HepG2 (cell line): ENCODE results near the gene TRPV5. TPM values are rescaled to one million over a fixed set of nuclear protein-coding genes. Genes with fewer than 3 reads are reported as not detected.

Experiments
- ATAC-seq: fragments of 200-7000 bp; cut with Tn5 transposase; 3 replicates; pipeline ENCODE4 v1.9.1; 2020; ENCODE audit warnings: mild to moderate bottlenecking, moderate library complexity
- BruUV-seq: library from RNA; stranded (reverse); fragments of 400-500 nt; replicated peaks from 2 replicates; lab custom pipeline; 2021; lab: Mats Ljungman, UMichigan
- CTCF ChIA-PET: fragments of 300-600 bp; formaldehyde crosslinking; extraction: SDS; loops from one replicate; lab custom pipeline; 2021; ENCODE audit warnings: low total read pairs, inconsistent platforms, low intra/inter-chr PET ratio; lab: Yijun Ruan, JAX
- POLR2A ChIA-PET: fragments of 350-600 bp; sonication (Branson Sonifier 250); formaldehyde crosslinking; loops from one replicate; lab custom pipeline; 2020; ENCODE audit warnings: antibody characterized with exemption, inconsistent platforms; lab: Yijun Ruan, JAX
- DNase-seq: peaks from one replicate; pipeline ENCODE4 v3.0.0-alpha.2; 2015; ENCODE audit warnings: low spot score
- FAIRE-seq: peaks from 3 replicates; lab custom pipeline; 2011; peaks lifted over from hg19 to GRCh38; lab: Jason Lieb, UNC
- H2AFZ ChIP-seq: one replicate; pipeline ENCODE4 v1.6.1; 2011; ENCODE audit warnings: low read length, inconsistent platforms
- H3K27ac ChIP-seq: fragments of 300-600 bp; 3 replicates; pipeline ENCODE4 v1.8.0; 2011; ENCODE audit warnings: mixed run types, mild to moderate bottlenecking, mixed read lengths, low read length, inconsistent platforms; ENCODE audit not compliant: insufficient read depth; ENCODE audit errors: extremely low read length
- H3K27me3 ChIP-seq, 2 experiments: fragments of 200-600 bp in 1 of 2; 2 replicates in 1 of 2; 3 replicates in 1 of 2; pipeline versions ENCODE4 v1.6.0 to v1.8.0; 2011; ENCODE audit warnings: low read length in 2 of 2, mild to moderate bottlenecking in 2 of 2, moderate library complexity in 2 of 2, inconsistent platforms in 1 of 2; ENCODE audit not compliant: insufficient read depth in 2 of 2, control insufficient read depth in 1 of 2
- H3K36me3 ChIP-seq, 2 experiments: fragments of 200-600 bp in 1 of 2; replicated peaks in 1 of 2; 2 replicates in 1 of 2; 3 replicates in 1 of 2; pipeline versions ENCODE4 v1.5.1 to v1.8.0; 2011; ENCODE audit warnings: low read length in 2 of 2, inconsistent platforms in 1 of 2; ENCODE audit not compliant: insufficient read depth in 2 of 2, control insufficient read depth in 1 of 2
- H3K4me1 ChIP-seq: 2 replicates; pipeline ENCODE4 v1.5.1; 2012; ENCODE audit warnings: low read length, inconsistent platforms; ENCODE audit not compliant: insufficient read depth
- H3K4me2 ChIP-seq: 2 replicates; pipeline ENCODE4 v1.6.0; 2011; ENCODE audit warnings: low read depth, low read length, inconsistent platforms
- H3K4me3 ChIP-seq, 3 experiments: fragments of 200-600 bp in 1 of 3; sonication (generic), shearing (Covaris generic) in 1 of 3; replicated peaks in 1 of 3; 2 replicates each; pipeline ENCODE4 v1.5.1; 2011 to 2016; ENCODE audit warnings: low read length in 3 of 3, inconsistent platforms in 2 of 3, low read depth in 2 of 3, mild to moderate bottlenecking in 2 of 3, control low read depth in 1 of 3, mixed read lengths in 1 of 3; ENCODE audit not compliant: insufficient read depth in 1 of 3
- H3K79me2 ChIP-seq: one replicate; pipeline ENCODE4 v1.6.1; 2011; ENCODE audit warnings: low read length, inconsistent platforms; ENCODE audit not compliant: insufficient read depth
- H3K9ac ChIP-seq: 2 replicates; pipeline ENCODE4 v1.6.0; 2011; ENCODE audit warnings: mild to moderate bottlenecking, low read depth, low read length, inconsistent platforms; ENCODE audit not compliant: insufficient read depth
- H3K9me3 ChIP-seq: 2 replicates; pipeline ENCODE4 v1.5.1; 2012; ENCODE audit warnings: mild to moderate bottlenecking, low read length
- H4K20me1 ChIP-seq: 2 replicates; pipeline ENCODE4 v1.6.0; 2011; ENCODE audit warnings: inconsistent platforms, mild to moderate bottlenecking, low read length, moderate library complexity; ENCODE audit not compliant: insufficient read depth
- ERF ChIP-seq: IDR thresholded peaks from 2 replicates; pipeline ENCODE4 v1.6.1; 2018; ENCODE audit warnings: missing biosample characterization, missing genetic modification reagents
- HNF4G ChIP-seq, 2 experiments: sonication (generic) in 1 of 2; formaldehyde crosslinking in 1 of 2; IDR thresholded peaks; 2 replicates each; pipeline versions ENCODE4 v1.4.0 to v1.6.1; 2011 to 2020; ENCODE audit warnings: borderline replicate concordance in 2 of 2, low read depth in 2 of 2, mild to moderate bottlenecking in 2 of 2, low read length in 1 of 2, missing genetic modification reagents in 1 of 2, moderate library complexity in 1 of 2
- NR2F6 ChIP-seq, 2 experiments: IDR thresholded peaks; 2 replicates each; pipeline ENCODE4 v1.6.1; 2016; ENCODE audit warnings: antibody characterized with exemption in 1 of 2, mild to moderate bottlenecking in 1 of 2
- POLR2AphosphoS2 ChIP-seq: IDR thresholded peaks from 2 replicates; pipeline ENCODE4 v1.6.1; 2011; ENCODE audit warnings: low read depth, low read length, improper control_type of control experiment
- TAF15 ChIP-seq: fragments of 200-400 bp; formaldehyde crosslinking; IDR thresholded peaks from one replicate; pipeline ENCODE4 v1.6.1; 2018; ENCODE audit warnings: mild to moderate bottlenecking, low read depth, low read length; ENCODE audit not compliant: poor library complexity, severe bottlenecking
- TFE3 ChIP-seq: IDR thresholded peaks from 2 replicates; pipeline ENCODE4 v1.6.1; 2016
- ZFP36L2 ChIP-seq: sonication (generic); formaldehyde crosslinking; IDR thresholded peaks from 2 replicates; pipeline ENCODE4 v1.4.0; 2020; ENCODE audit warnings: missing genetic modification reagents
- ZNF570 ChIP-seq: sonication (generic); formaldehyde crosslinking; IDR thresholded peaks from 2 replicates; pipeline ENCODE4 v1.4.0; 2020; ENCODE audit warnings: mild to moderate bottlenecking, missing genetic modification reagents, borderline replicate concordance
- WGBS: methylation state at CpG from one replicate; pipeline ENCODE4 v1.1.6; 2017; ENCODE audit warnings: low lambda C conversion rate; 5-methylcytosine and 5-hydroxymethylcytosine counted together
- in situ Hi-C: cut with HindIII; loops from 2 replicates; pipeline ENCODE4 v1.10.0; 2017; ENCODE audit warnings: low pct_unique_long_range_greater_than_20kb; ENCODE audit not compliant: extremely low pct_ligation_motif_present
- intact Hi-C: fragments of 100-400 bp; cut with micrococcal nuclease; formaldehyde crosslinking; loops from one replicate; pipeline ENCODE4 v1.10.0; 2022; ENCODE audit not compliant: unreplicated experiment
- polyA plus RNA-seq, 8 experiments: library from polyadenylated mRNA; depleted of rRNA in 3 of 8; stranded (reverse) in 7 of 8; unstranded in 1 of 8; fragments of >200 nt; fragmentation: Illumina TruSeq in 4 of 8; extraction: Trizol in 4 of 8; gene quantifications; 2 replicates each; pipeline versions ENCODE4 v1.2.1 to v1.2.3, GENCODE V29; 2011 to 2016; ENCODE audit warnings: low read depth in 4 of 8, missing spikeins in 1 of 8, mixed read lengths in 1 of 8; ENCODE audit not compliant: insufficient read depth in 1 of 8
- total RNA-seq, 5 experiments: library from RNA; depleted of rRNA; stranded (reverse); fragments of >200 nt; fragmentation: Illumina TruSeq; extraction: Trizol; gene quantifications; 2 replicates each; pipeline ENCODE4 v1.2.3, GENCODE V29; 2016; ENCODE audit warnings: low read depth in 1 of 5

The TRPV5 gene
- total and polyA plus RNA-seq, 2 of the 13 experiments (the other 11 are each of a cell fraction or from before 2014, with no cell fraction given) = not detected

- CTCF ChIA-PET = no interaction called here
- BruUV-seq = no TSS peak
Observed at GRCh38 chr7:142918901-142919300, 14.6 kb downstream of the TRPV5 start.

GRCh38 chr7:142917447-142917846 is 16.1 kb downstream of the TRPV5 start:
- Histone ChIP-seq H3K4me2 (no peak overlapping the region), H3K9me3 (no peaks in the 10 kb centered on the region), H3K36me3 (no peaks in the 10 kb centered on the region), H3K27ac (no peak overlapping the region), H3K79me2 (no peaks in the 10 kb centered on the region), H3K4me1 (no peaks in the 10 kb centered on the region), H3K27me3 (no peaks in the 10 kb centered on the region), H2AFZ (no peak overlapping the region), H3K4me3 (no peak overlapping the region), H4K20me1 (no peaks in the 10 kb centered on the region), H3K9ac (no peak overlapping the region)
- ATAC-seq (no peak), FAIRE-seq (no peak), DNase-seq (no peak)
- no peak for TF ChIP-seq HNF4G (IDR thresholded peaks at IDR 0.05; ENCODE audit: borderline replicate concordance, low read depth, low read length)
- TF ChIP-seq HNF4G (CRISPR knock-in tag; IDR thresholded peaks at IDR 0.05; ENCODE audit: borderline replicate concordance, low read depth) = no peak
- TF ChIP-seq TFE3 (CRISPR knock-in tag) = no peak
- no peak for TF ChIP-seq ERF (CRISPR knock-in tag)
- no peak for TF ChIP-seq NR2F6 (IDR thresholded peaks at IDR 0.05)
- no peak for TF ChIP-seq NR2F6 (CRISPR knock-in tag; IDR thresholded peaks at IDR 0.05)
- TF ChIP-seq ZFP36L2 = no peak
- no peak for TF ChIP-seq ZNF570
- no TSS peak for BruUV-seq
- in situ Hi-C loops = no loop called here
- intact Hi-C loops = no loop called here
- WGBS = 0% methylated on average over 3 of the region's 3 CpGs
- CTCF ChIA-PET = no interaction called here
- POLR2A ChIA-PET = no interaction called here

More at GRCh38 chr7:142918901-142919300, 14.6 kb downstream of the TRPV5 start:
- H3K27ac ChIP-seq = no peak overlapping the region
- no peak overlapping the region for H3K4me2 ChIP-seq
- H3K4me1 ChIP-seq = no peaks in the 10 kb centered on the region
- H3K9me3 ChIP-seq = no peaks in the 10 kb centered on the region
- no peaks in the 10 kb centered on the region for H3K36me3 ChIP-seq
- no peaks in the 10 kb centered on the region for H3K79me2 ChIP-seq
- H3K9ac ChIP-seq = no peak overlapping the region
- POLR2A ChIA-PET = no interaction called here
- H2AFZ ChIP-seq = no peak overlapping the region
- no peaks in the 10 kb centered on the region for H3K27me3 ChIP-seq
- in situ Hi-C loops (no loop called here), intact Hi-C loops (no loop called here)
- no peak for FAIRE-seq
- no peak for TF ChIP-seq POLR2AphosphoS2
- no peak for TF ChIP-seq TAF15
- H4K20me1 ChIP-seq = no peaks in the 10 kb centered on the region
- WGBS = 0% methylated on average over 1 of the region's 2 CpGs
- no peak for DNase-seq
- ATAC-seq = no peak
- H3K4me3 ChIP-seq = no peak overlapping the region
